RWPE2 (cell line): ENCODE data around the gene HTT.

Experiments used
- ATAC-seq: fragments of 200-7000 bp; cut with Tn5 transposase; 3 replicates; pipeline ENCODE4 v1.9.1; 2021; ENCODE audit warnings: low read depth
- DNase-seq: peaks from one replicate; pipeline ENCODE4 v3.0.0-alpha.2; 2020; ENCODE audit warnings: low spot score
- H3K27ac ChIP-seq: fragments of 450-650 bp; 2 replicates; pipeline ENCODE4 v1.5.1; 2017; ENCODE audit warnings: mild to moderate bottlenecking; ENCODE audit not compliant: poor library complexity, severe bottlenecking
- H3K27me3 ChIP-seq: fragments of 250-450 bp; sonication (Bioruptor Pico); 2 replicates; pipeline ENCODE4 v1.5.1; 2021; ENCODE audit warnings: mild to moderate bottlenecking, moderate library complexity; ENCODE audit not compliant: insufficient read depth, poor library complexity, severe bottlenecking
- H3K36me3 ChIP-seq: fragments of 250-450 bp; sonication (Bioruptor Pico); 2 replicates; pipeline ENCODE4 v1.5.1; 2020; ENCODE audit warnings: low read depth, mild to moderate bottlenecking, moderate library complexity
- H3K4me1 ChIP-seq: fragments of 250-450 bp; sonication (Bioruptor Pico); 2 replicates; pipeline ENCODE4 v1.5.1; 2021; ENCODE audit warnings: mild to moderate bottlenecking, moderate library complexity; ENCODE audit not compliant: insufficient read depth, poor library complexity, severe bottlenecking
- H3K4me3 ChIP-seq: fragments of 250-450 bp; sonication (Bioruptor Pico); 2 replicates; pipeline ENCODE4 v1.5.1; 2021; ENCODE audit warnings: mild to moderate bottlenecking, moderate library complexity; ENCODE audit not compliant: severe bottlenecking
- H3K9me3 ChIP-seq: fragments of 250-450 bp; sonication (Bioruptor Pico); 2 replicates; pipeline ENCODE4 v1.5.1; 2021; ENCODE audit warnings: mild to moderate bottlenecking, moderate library complexity; ENCODE audit not compliant: severe bottlenecking
- TF ChIP-seq, protein P1 (sequence below): fragments of 450-650 bp; IDR thresholded peaks from one replicate; pipeline ENCODE4 v1.5.1; 2017; ENCODE audit warnings: mild to moderate bottlenecking, moderate library complexity; ENCODE audit not compliant: poor library complexity, severe bottlenecking

HTT gene

GRCh38 chr4:3257556-3258482 lies 183.3 kb downstream of the HTT start:
- ATAC-seq (peak; percentile 87), DNase-seq (peak; percentile 69)
- Histone ChIP-seq H3K9me3 (no peaks in the 10 kb centered on the region), H3K27me3 (no peaks in the 10 kb centered on the region), H3K4me3 (no peak overlapping the region), H3K36me3 (no peaks in the 10 kb centered on the region), H3K27ac (no peak overlapping the region), H3K4me1 (no peaks in the 10 kb centered on the region)
- TF ChIP-seq, protein P1, sequence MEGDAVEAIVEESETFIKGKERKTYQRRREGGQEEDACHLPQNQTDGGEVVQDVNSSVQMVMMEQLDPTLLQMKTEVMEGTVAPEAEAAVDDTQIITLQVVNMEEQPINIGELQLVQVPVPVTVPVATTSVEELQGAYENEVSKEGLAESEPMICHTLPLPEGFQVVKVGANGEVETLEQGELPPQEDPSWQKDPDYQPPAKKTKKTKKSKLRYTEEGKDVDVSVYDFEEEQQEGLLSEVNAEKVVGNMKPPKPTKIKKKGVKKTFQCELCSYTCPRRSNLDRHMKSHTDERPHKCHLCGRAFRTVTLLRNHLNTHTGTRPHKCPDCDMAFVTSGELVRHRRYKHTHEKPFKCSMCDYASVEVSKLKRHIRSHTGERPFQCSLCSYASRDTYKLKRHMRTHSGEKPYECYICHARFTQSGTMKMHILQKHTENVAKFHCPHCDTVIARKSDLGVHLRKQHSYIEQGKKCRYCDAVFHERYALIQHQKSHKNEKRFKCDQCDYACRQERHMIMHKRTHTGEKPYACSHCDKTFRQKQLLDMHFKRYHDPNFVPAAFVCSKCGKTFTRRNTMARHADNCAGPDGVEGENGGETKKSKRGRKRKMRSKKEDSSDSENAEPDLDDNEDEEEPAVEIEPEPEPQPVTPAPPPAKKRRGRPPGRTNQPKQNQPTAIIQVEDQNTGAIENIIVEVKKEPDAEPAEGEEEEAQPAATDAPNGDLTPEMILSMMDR = no peak

GRCh38 chr4:3261411-3262207 lies 187.1 kb downstream of the HTT start:
- H3K36me3 ChIP-seq = no peaks in the 10 kb centered on the region
- no peak overlapping the region for H3K4me3 ChIP-seq
- H3K27ac ChIP-seq = no peak overlapping the region
- ATAC-seq (no peak), DNase-seq (peak; percentile 47)
- no peaks in the 10 kb centered on the region for H3K27me3 ChIP-seq
- no peaks in the 10 kb centered on the region for H3K9me3 ChIP-seq
- TF ChIP-seq, protein P1 = no peak
- H3K4me1 ChIP-seq = no peaks in the 10 kb centered on the region

DNA sequence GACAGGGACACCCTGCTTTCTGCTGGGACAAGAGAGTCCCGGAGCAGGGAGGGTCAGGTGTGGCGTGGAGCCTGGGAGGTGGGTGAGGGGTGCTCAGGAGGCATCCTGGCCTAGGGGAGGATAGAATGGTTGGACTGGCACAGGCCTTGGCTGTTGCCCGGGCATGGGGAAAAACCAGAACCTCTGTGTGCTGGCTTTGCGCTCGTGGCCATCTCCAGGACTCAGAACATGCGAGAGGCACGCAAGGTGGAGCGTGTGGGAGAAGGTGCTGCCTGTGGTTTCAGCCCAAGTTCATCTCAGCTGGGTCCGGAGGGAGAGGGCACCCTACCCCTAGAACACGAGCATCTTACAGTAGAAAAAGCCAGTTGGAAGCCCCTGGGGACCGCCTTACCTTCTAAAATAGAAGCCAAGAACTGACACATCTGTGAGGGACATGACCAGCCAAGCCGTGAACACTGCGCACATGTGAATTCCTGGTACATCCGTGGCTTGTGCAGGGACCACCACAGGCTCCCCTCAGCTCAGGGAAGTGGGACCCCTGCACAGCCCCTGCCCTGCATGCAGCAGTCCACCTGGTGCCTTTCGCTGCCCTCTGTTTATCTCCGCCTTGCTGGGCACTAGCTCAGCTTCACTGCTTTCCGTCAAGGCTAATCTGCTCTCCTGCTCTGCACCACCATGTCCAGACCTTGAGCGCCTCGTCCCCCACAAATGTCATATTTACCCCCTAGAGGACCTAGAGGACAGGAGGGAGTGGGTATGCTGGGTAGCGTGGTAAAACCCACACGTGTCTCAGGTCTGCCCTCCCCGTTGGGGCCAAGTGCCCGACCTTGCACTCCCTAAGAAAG lies 187.9 kb downstream of the HTT start:
- no peak overlapping the region for H3K4me3 ChIP-seq

GRCh38 chr4:3263053-3263875 lies 188.8 kb downstream of the HTT start:
- Histone ChIP-seq H3K27me3 (no peaks in the 10 kb centered on the region), H3K4me1 (no peaks in the 10 kb centered on the region), H3K27ac (no peak overlapping the region), H3K4me3 (no peak overlapping the region), H3K9me3 (no peaks in the 10 kb centered on the region), H3K36me3 (no peaks in the 10 kb centered on the region)
- TF ChIP-seq, protein P1 = no peak
- DNase-seq (no peak), ATAC-seq (no peak)

More for the DNA sequence above, 187.9 kb downstream of the HTT start:
- H3K27ac ChIP-seq = no peak overlapping the region
- H3K27me3 ChIP-seq = no peaks in the 10 kb centered on the region
- H3K9me3 ChIP-seq = no peaks in the 10 kb centered on the region
- TF ChIP-seq, protein P1 = no peak
- no peaks in the 10 kb centered on the region for H3K36me3 ChIP-seq
- H3K4me1 ChIP-seq = no peaks in the 10 kb centered on the region
- DNase-seq (no peak), ATAC-seq (no peak)
